Stimulated activated CD8-positive, alpha-beta memory T cell treated with anti-CD3 and anti-CD28 coated beads, Interleukin-12 subunit alpha, Interleukin-12 subunit beta, amount 100 ng/mL, for 24 hours (primary cell): ENCODE data around the gene IKZF1.
A peak's percentile ranks its signal among the peaks of the same experiment; 100 is the strongest.

ENCODE experiments used
- DNase-seq: peaks from one replicate; pipeline ENCODE4 v3.0.0-alpha.2; 2020; ENCODE audit errors: extremely low read depth

Gene IKZF1

GRCh38 chr7:50412973-50413372 is 108.5 kb downstream of the IKZF1 start:
- DNase-seq: no peak

- DNase-seq: no peak
These were observed 109.0 kb downstream of the IKZF1 start for GRCh38 chr7:50413561-50413960.

GRCh38 chr7:50415844-50416364 is 111.4 kb downstream of the IKZF1 start:
- DNase-seq: no peak

GRCh38 chr7:50416527-50417182 is 112.1 kb downstream of the IKZF1 start:
- no peak for DNase-seq

GRCh38 chr7:50418086-50418515 is 113.6 kb downstream of the IKZF1 start:
- DNase-seq: peak; percentile 39

- no peak for DNase-seq
These were observed 114.2 kb downstream of the IKZF1 start for GRCh38 chr7:50418526-50419290.

- no peak for DNase-seq
These were observed 116.5 kb downstream of the IKZF1 start for GRCh38 chr7:50421043-50421442.

- DNase-seq: no peak
These were observed 118.3 kb downstream of the IKZF1 start for GRCh38 chr7:50422858-50423257.

- no peak for DNase-seq
These were observed 119.3 kb downstream of the IKZF1 start for GRCh38 chr7:50423860-50424259.

GRCh38 chr7:50425318-50425717 is 120.8 kb downstream of the IKZF1 start:
- DNase-seq: no peak

- DNase-seq: no peak
These were observed 121.9 kb downstream of the IKZF1 start for GRCh38 chr7:50426280-50427045.

GRCh38 chr7:50427518-50427917 is 123.0 kb downstream of the IKZF1 start:
- DNase-seq: no peak

GRCh38 chr7:50428911-50429310 is 124.4 kb downstream of the IKZF1 start:
- DNase-seq: no peak

- no peak for DNase-seq
These were observed 126.8 kb downstream of the IKZF1 start for GRCh38 chr7:50431316-50431715.

GRCh38 chr7:50431722-50432305 is 127.3 kb downstream of the IKZF1 start:
- DNase-seq: no peak

GRCh38 chr7:50436133-50436806 is 131.8 kb downstream of the IKZF1 start:
- DNase-seq: no peak

- DNase-seq: no peak
These were observed 142.0 kb downstream of the IKZF1 start for GRCh38 chr7:50446542-50446960.

GRCh38 chr7:50448823-50449222 is 144.3 kb downstream of the IKZF1 start:
- DNase-seq: no peak

GRCh38 chr7:50449501-50449880 is 145.0 kb downstream of the IKZF1 start:
- DNase-seq: no peak

- DNase-seq: peak; percentile 52
These were observed 145.5 kb downstream of the IKZF1 start, which contains the start of gene FIGNL1 for GRCh38 chr7:50449881-50450589. TSS of gene FIGNL1 (minus strand) at chr7:50450350. CDS start at chr7:50447287, 3,063 bp downstream.

GRCh38 chr7:50450590-50451032 is 146.1 kb downstream of the IKZF1 start:
- no peak for DNase-seq
